ENCODE results near the gene MAPK6. TPM values are rescaled to one million over a fixed set of nuclear protein-coding genes. Genes with fewer than 3 reads are reported as not detected.
"Not testable (repeated sequence)": the region's sequence is repeated elsewhere in the genome, so short reads cannot be mapped to it uniquely, and the experiment has no call there.

Gene MAPK6
- polyA plus RNA-seq, 3 donors, result 8.6 to 11.0 (median 10.2) TPM

- TF ChIP-seq CTCF (IDR thresholded peaks at IDR 0.05), result no peak
- Mint-ChIP-seq H3K27me3 (ENCODE audit: low read depth in 3 of 3) (peaks cover 0 to 1% (median 0%) of the 10 kb centered on the region in 3 donors), H3K36me3 (peaks cover 0 to 3% of the 10 kb centered on the region in 2 donors), H3K9me3 (peaks cover 3 to 9% (median 5%) of the 10 kb centered on the region in 7 donors), H3K4me1 (peaks cover 29% of the 10 kb centered on the region), H3K4me3 (no peak overlapping the region), H3K27ac (no peak overlapping the region)
- Histone ChIP-seq H3K79me2 (ENCODE audit: insufficient read depth, low read length) (no peaks in the 10 kb centered on the region), H3K27me3 (ENCODE audit: control insufficient read depth in 2 of 2, insufficient read depth in 2 of 2, low read length in 2 of 2) (no peaks in the 10 kb centered on the region), H4K20me1 (ENCODE audit: insufficient read depth, low read length) (no peaks in the 10 kb centered on the region), H3K4me3 (replicated peaks in 1 of 3; ENCODE audit: low read depth in 2 of 3, low read length in 3 of 3) (no peak overlapping the region), H3K36me3 (replicated peaks in 1 of 2; ENCODE audit: control insufficient read depth in 1 of 2, insufficient read depth in 2 of 2, low read length in 2 of 2) (no peaks in the 10 kb centered on the region), H3K9me3 (replicated peaks in 1 of 2; ENCODE audit: control insufficient read depth in 1 of 2, insufficient read depth in 1 of 2, low read length in 2 of 2) (no peaks in the 10 kb centered on the region), H3K4me1 (ENCODE audit: control insufficient read depth in 1 of 2, insufficient read depth in 2 of 2, low read length in 2 of 2) (peaks cover 19 to 28% of the 10 kb centered on the region in 2 donors), H2AFZ (ENCODE audit: insufficient read depth, low read depth, low read length, poor library complexity, severe bottlenecking) (no peak overlapping the region), H3K27ac (ENCODE audit: low read depth in 1 of 2, low read length in 2 of 2) (no peak overlapping the region), H3K9ac (ENCODE audit: insufficient read depth, low read length, poor library complexity, severe bottlenecking) (no peak overlapping the region), H3K4me2 (replicated peaks; ENCODE audit: extremely low read depth, low read length, poor library complexity, severe bottlenecking) (no peak overlapping the region)
- intact Hi-C loops (cut with micrococcal nuclease), result no loop called here
- DNase-seq, result no peak
- 96% methylated on average over 10 of the region's 12 CpGs for WGBS (ENCODE audit: insufficient coverage)
Measured at GRCh38 chr15:52094811-52095584, 76.0 kb downstream of the MAPK6 start.

GRCh38 chr15:52095597-52096262 lies 76.7 kb downstream of the MAPK6 start:
- no peaks in the 10 kb centered on the region for H3K9me3 ChIP-seq (replicated peaks in 1 of 2; ENCODE audit: control insufficient read depth in 1 of 2, insufficient read depth in 1 of 2, low read length in 2 of 2)
- no peaks in the 10 kb centered on the region for H3K79me2 ChIP-seq (ENCODE audit: insufficient read depth, low read length)
- no peaks in the 10 kb centered on the region for H3K36me3 ChIP-seq (replicated peaks in 1 of 2; ENCODE audit: control insufficient read depth in 1 of 2, insufficient read depth in 2 of 2, low read length in 2 of 2)
- Mint-ChIP-seq H3K9me3 (peaks cover 0 to 2% (median 0%) of the 10 kb centered on the region in 7 donors), H3K4me1 (peaks cover 29% of the 10 kb centered on the region), H3K27ac (no peak overlapping the region), H3K36me3 (no peaks in the 10 kb centered on the region), H3K27me3 (ENCODE audit: low read depth in 3 of 3) (peaks cover 0 to 1% (median 0%) of the 10 kb centered on the region in 3 donors), H3K4me3 (no peak overlapping the region)
- no peak overlapping the region for H2AFZ ChIP-seq (ENCODE audit: insufficient read depth, low read depth, low read length, poor library complexity, severe bottlenecking)
- H4K20me1 ChIP-seq (ENCODE audit: insufficient read depth, low read length), result no peaks in the 10 kb centered on the region
- no peak for TF ChIP-seq CTCF (IDR thresholded peaks at IDR 0.05)
- peaks cover 19 to 29% of the 10 kb centered on the region in 2 donors for H3K4me1 ChIP-seq (ENCODE audit: control insufficient read depth in 1 of 2, insufficient read depth in 2 of 2, low read length in 2 of 2)
- DNase-seq, result peak in 2 of 3 donors; percentile 43 to 47
- no peak overlapping the region for H3K9ac ChIP-seq (ENCODE audit: insufficient read depth, low read length, poor library complexity, severe bottlenecking)
- no peak overlapping the region for H3K4me2 ChIP-seq (replicated peaks; ENCODE audit: extremely low read depth, low read length, poor library complexity, severe bottlenecking)
- no CpG with 5 or more reads among the region's 4 CpGs for whole genome bisulfite sequencing (ENCODE audit: insufficient coverage)
- H3K27ac ChIP-seq (ENCODE audit: low read depth in 1 of 2, low read length in 2 of 2), result no peak overlapping the region
- H3K27me3 ChIP-seq (ENCODE audit: control insufficient read depth in 2 of 2, insufficient read depth in 2 of 2, low read length in 2 of 2), result no peaks in the 10 kb centered on the region
- intact Hi-C loops (cut with micrococcal nuclease), result no loop called here
- H3K4me3 ChIP-seq (replicated peaks in 1 of 3; ENCODE audit: low read depth in 2 of 3, low read length in 3 of 3), result no peak overlapping the region

- H3K9me3 ChIP-seq (replicated peaks in 1 of 2; ENCODE audit: control insufficient read depth in 1 of 2, insufficient read depth in 1 of 2, low read length in 2 of 2); H3K27me3 ChIP-seq (ENCODE audit: control insufficient read depth in 2 of 2, insufficient read depth in 2 of 2, low read length in 2 of 2); H3K36me3 ChIP-seq (replicated peaks in 1 of 2; ENCODE audit: control insufficient read depth in 1 of 2, insufficient read depth in 2 of 2, low read length in 2 of 2); H3K9me3 Mint-ChIP-seq; H3K36me3 Mint-ChIP-seq; H2AFZ ChIP-seq (ENCODE audit: insufficient read depth, low read depth, low read length, poor library complexity, severe bottlenecking); intact Hi-C loops (cut with micrococcal nuclease); H4K20me1 ChIP-seq (ENCODE audit: insufficient read depth, low read length); H3K4me3 Mint-ChIP-seq; H3K79me2 ChIP-seq (ENCODE audit: insufficient read depth, low read length); H3K27me3 Mint-ChIP-seq (ENCODE audit: low read depth in 3 of 3); H3K9ac ChIP-seq (ENCODE audit: insufficient read depth, low read length, poor library complexity, severe bottlenecking); DNase-seq; H3K4me2 ChIP-seq (replicated peaks; ENCODE audit: extremely low read depth, low read length, poor library complexity, severe bottlenecking); H3K27ac ChIP-seq (ENCODE audit: low read depth in 1 of 2, low read length in 2 of 2); H3K27ac Mint-ChIP-seq; H3K4me3 ChIP-seq (replicated peaks in 1 of 3; ENCODE audit: low read depth in 2 of 3, low read length in 3 of 3): not testable (repeated sequence)
- peaks cover 29% of the 10 kb centered on the region for H3K4me1 Mint-ChIP-seq
- peaks cover 19 to 36% of the 10 kb centered on the region in 2 donors for H3K4me1 ChIP-seq (ENCODE audit: control insufficient read depth in 1 of 2, insufficient read depth in 2 of 2, low read length in 2 of 2)
- no CpG with 5 or more reads among the region's 9 CpGs for WGBS (ENCODE audit: insufficient coverage)
Measured at GRCh38 chr15:52096536-52096935, 77.5 kb downstream of the MAPK6 start.

Measured in CD14-positive monocyte (primary cell).